HCT116 (cell line): ENCODE measurements around the gene SLC24A1. TPM values are rescaled to one million over a fixed set of nuclear protein-coding genes. Genes with fewer than 3 reads are reported as not detected.

Source experiments
- ATAC-seq: fragments of 200-7000 bp; cut with Tn5 transposase; 2 replicates; pipeline ENCODE4 v1.9.1; 2020; ENCODE audit warnings: mild to moderate bottlenecking, moderate library complexity
- BruUV-seq: library from RNA; stranded (reverse); fragments of 400-500 nt; replicated peaks from 2 replicates; lab custom pipeline; 2021; lab: Mats Ljungman, UMichigan
- CTCF ChIA-PET: fragments of 300-600 bp; sonication (Branson Sonifier 250); formaldehyde crosslinking; loops from one replicate; lab custom pipeline; 2021; ENCODE audit warnings: antibody characterized with exemption; lab: Charles Lee
- POLR2A ChIA-PET: fragments of 300-600, 350-600 bp; sonication (Branson Sonifier 250); formaldehyde crosslinking; loops from one replicate; lab custom pipeline; 2021; ENCODE audit warnings: antibody characterized with exemption; lab: Charles Lee
- RAD21 ChIA-PET, 2 experiments: fragments of 300-600 bp; sonication (Branson Sonifier 250); formaldehyde crosslinking; loops; one replicate each; lab custom pipeline; 2023; ENCODE audit warnings: low total read pairs in 2 of 2; ENCODE audit not compliant: uncharacterized antibody in 2 of 2, unreplicated experiment in 2 of 2, low non-redundant PET in 1 of 2; lab: Charles Lee
- DNase-seq: peaks from one replicate; pipeline ENCODE4 v3.0.0-alpha.2; 2010; ENCODE audit warnings: low read depth, low spot score
- H2AFZ ChIP-seq: fragments of 200-600 bp; shearing (Covaris generic), sonication (generic); 2 replicates; pipeline ENCODE4 v1.6.1; 2017; ENCODE audit warnings: low read depth, mixed run types, mixed read lengths, antibody characterized with exemption, low read length; ENCODE audit not compliant: poor library complexity, severe bottlenecking
- H3K27ac ChIP-seq: 2 replicates; pipeline ENCODE4 v1.5.1; 2012; ENCODE audit warnings: low read depth, low read length
- H3K27me3 ChIP-seq: fragments of 200-600 bp; sonication (generic); 2 replicates; pipeline ENCODE4 v1.6.1; 2016; ENCODE audit warnings: mixed run types, low read length, mixed read lengths; ENCODE audit not compliant: insufficient read depth
- H3K36me3 ChIP-seq, 2 experiments: fragments of 200-500 bp in 1 of 2; fragments of 200-600 bp in 1 of 2; sonication (Bioruptor generic) in 1 of 2; sonication (generic) in 1 of 2; 2 replicates each; pipeline versions ENCODE4 v1.5.1 to v1.6.1; 2014 to 2016; ENCODE audit warnings: low read length in 2 of 2, inconsistent platforms in 1 of 2, mixed read lengths in 1 of 2, mixed run types in 1 of 2; ENCODE audit not compliant: insufficient read depth in 2 of 2, control insufficient read depth in 1 of 2
- H3K4me1 ChIP-seq, 2 experiments: fragments of 200-600 bp in 1 of 2; sonication (generic) in 1 of 2; 2 replicates each; pipeline versions ENCODE4 v1.5.1 to v1.6.1; 2012 to 2017; ENCODE audit warnings: low read length in 2 of 2, inconsistent platforms in 1 of 2, mild to moderate bottlenecking in 1 of 2, mixed read lengths in 1 of 2, mixed run types in 1 of 2, moderate library complexity in 1 of 2; ENCODE audit not compliant: insufficient read depth in 2 of 2, control insufficient read depth in 1 of 2
- H3K4me2 ChIP-seq: fragments of 200-600 bp; sonication (generic); 2 replicates; pipeline ENCODE4 v1.6.1; 2017; ENCODE audit warnings: mixed run types, low read length, mixed read lengths
- H3K4me3 ChIP-seq, 2 experiments: fragments of 200-600 bp in 1 of 2; sonication (generic) in 1 of 2; replicated peaks in 1 of 2; 2 replicates each; pipeline ENCODE4 v1.5.1; 2011 to 2016; ENCODE audit warnings: low read length in 2 of 2, control low read depth in 1 of 2, low read depth in 1 of 2, mild to moderate bottlenecking in 1 of 2, mixed read lengths in 1 of 2, mixed run types in 1 of 2
- H3K79me2 ChIP-seq: fragments of 200-600 bp; sonication (generic); 2 replicates; pipeline ENCODE4 v1.6.1; 2017; ENCODE audit warnings: mild to moderate bottlenecking, mixed run types, low read length, moderate library complexity, mixed read lengths; ENCODE audit not compliant: insufficient read depth
- H3K9ac ChIP-seq: fragments of 200-600 bp; sonication (generic); 2 replicates; pipeline ENCODE4 v1.6.1; 2016; ENCODE audit warnings: low read length, mixed read lengths
- H3K9me2 ChIP-seq: fragments of 200-600 bp; sonication (generic), shearing (Covaris generic); 2 replicates; pipeline ENCODE4 v1.6.1; 2017; ENCODE audit warnings: mixed run types, mild to moderate bottlenecking, moderate library complexity; ENCODE audit not compliant: insufficient read depth
- H3K9me3 ChIP-seq, 2 experiments: fragments of 200-500 bp in 1 of 2; fragments of 200-600 bp in 1 of 2; sonication (Bioruptor generic) in 1 of 2; sonication (generic) in 1 of 2; 2 replicates each; pipeline ENCODE4 v1.6.1; 2014 to 2017; ENCODE audit warnings: low read length in 2 of 2, mixed read lengths in 2 of 2, inconsistent platforms in 1 of 2, low read depth in 1 of 2, mild to moderate bottlenecking in 1 of 2, mixed run types in 1 of 2, moderate library complexity in 1 of 2; ENCODE audit not compliant: control insufficient read depth in 1 of 2, insufficient read depth in 1 of 2
- H4K20me1 ChIP-seq: fragments of 200-600 bp; sonication (generic), shearing (Covaris generic); 2 replicates; pipeline ENCODE4 v1.6.1; 2017; ENCODE audit warnings: mixed run types, mild to moderate bottlenecking, moderate library complexity; ENCODE audit not compliant: insufficient read depth
- CBX3 ChIP-seq: IDR thresholded peaks from 2 replicates; pipeline ENCODE4 v1.6.1; 2012; ENCODE audit warnings: low read depth
- intact Hi-C: fragments of 100-400 bp; cut with micrococcal nuclease; formaldehyde crosslinking; loops from 2 replicates; pipeline ENCODE4 v1.10.0; 2022
- total RNA-seq: library from RNA; stranded (reverse); gene quantifications from one replicate; pipeline ENCODE4 v1.2.1, GENCODE V29; 2021; ENCODE audit not compliant: unreplicated experiment
- TF ChIP-seq, protein P1 (sequence below), 3 experiments: fragments of 200-600 bp in 1 of 3; sonication (generic) in 1 of 3; IDR thresholded peaks in 2 of 3; conservative IDR thresholded peaks in 1 of 3; 2 replicates each; pipeline ENCODE4 v1.5.1; 2012 to 2017; ENCODE audit warnings: low read depth in 2 of 3, low read length in 2 of 3, antibody characterized with exemption in 1 of 3, borderline replicate concordance in 1 of 3, control low read depth in 1 of 3, mild to moderate bottlenecking in 1 of 3, mixed read lengths in 1 of 3, mixed run types in 1 of 3, moderate library complexity in 1 of 3; ENCODE audit not compliant: insufficient read depth in 1 of 3
- TF ChIP-seq, protein P2 (sequence below): IDR thresholded peaks from 2 replicates; pipeline ENCODE4 v1.6.1; 2012; ENCODE audit warnings: low read depth

Gene SLC24A1
- total RNA-seq, 1 experiment from 2014 or later, result 15.9 TPM

DNA sequence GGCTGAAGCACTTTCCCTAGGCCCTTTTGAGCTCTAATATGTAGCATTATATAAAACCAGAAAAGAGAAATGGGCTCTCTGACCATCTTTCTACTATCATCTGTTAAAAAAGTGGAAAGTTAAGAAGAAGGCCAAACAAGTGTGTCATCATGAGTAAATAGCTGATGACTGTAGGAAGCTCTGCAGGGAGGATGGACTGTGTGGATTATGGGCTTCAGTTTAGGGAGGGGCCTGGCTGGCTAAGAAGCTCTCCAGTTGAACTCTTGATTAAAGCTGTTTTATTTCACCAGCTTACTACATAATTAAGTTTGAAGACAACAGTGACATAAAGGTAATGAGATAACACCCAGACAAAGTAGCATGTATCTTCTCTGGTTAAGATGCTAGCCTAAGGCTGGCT lies 41.5 kb upstream of the SLC24A1 start:
- Histone ChIP-seq H3K4me1 (no peaks in the 10 kb centered on the region), H3K9me3 (no peaks in the 10 kb centered on the region), H3K9me2 (no peaks in the 10 kb centered on the region), H3K27me3 (no peaks in the 10 kb centered on the region), H4K20me1 (no peaks in the 10 kb centered on the region), H2AFZ (no peak overlapping the region), H3K27ac (no peak overlapping the region)
- POLR2A ChIA-PET, result no interaction called here
- no peak for DNase-seq
- RAD21 ChIA-PET, result interaction anchor here in 1 of 2 experiments (0.6 kb wide), 1 partner anchor 63 kb away, joined by 4 read pairs; no protein-coding TSS in a partner anchor
- intact Hi-C loops, result no loop called here
- no TSS peak for BruUV-seq
- TF ChIP-seq, protein P1, sequence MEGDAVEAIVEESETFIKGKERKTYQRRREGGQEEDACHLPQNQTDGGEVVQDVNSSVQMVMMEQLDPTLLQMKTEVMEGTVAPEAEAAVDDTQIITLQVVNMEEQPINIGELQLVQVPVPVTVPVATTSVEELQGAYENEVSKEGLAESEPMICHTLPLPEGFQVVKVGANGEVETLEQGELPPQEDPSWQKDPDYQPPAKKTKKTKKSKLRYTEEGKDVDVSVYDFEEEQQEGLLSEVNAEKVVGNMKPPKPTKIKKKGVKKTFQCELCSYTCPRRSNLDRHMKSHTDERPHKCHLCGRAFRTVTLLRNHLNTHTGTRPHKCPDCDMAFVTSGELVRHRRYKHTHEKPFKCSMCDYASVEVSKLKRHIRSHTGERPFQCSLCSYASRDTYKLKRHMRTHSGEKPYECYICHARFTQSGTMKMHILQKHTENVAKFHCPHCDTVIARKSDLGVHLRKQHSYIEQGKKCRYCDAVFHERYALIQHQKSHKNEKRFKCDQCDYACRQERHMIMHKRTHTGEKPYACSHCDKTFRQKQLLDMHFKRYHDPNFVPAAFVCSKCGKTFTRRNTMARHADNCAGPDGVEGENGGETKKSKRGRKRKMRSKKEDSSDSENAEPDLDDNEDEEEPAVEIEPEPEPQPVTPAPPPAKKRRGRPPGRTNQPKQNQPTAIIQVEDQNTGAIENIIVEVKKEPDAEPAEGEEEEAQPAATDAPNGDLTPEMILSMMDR (IDR thresholded peaks at IDR 0.05 in 2 of 3, conservative IDR thresholded peaks at IDR 0.05 in 1 of 3; ENCODE audit: borderline replicate concordance in 1 of 3, insufficient read depth in 1 of 3, low read depth in 2 of 3, low read length in 2 of 3), result no peak
- TF ChIP-seq, protein P2, sequence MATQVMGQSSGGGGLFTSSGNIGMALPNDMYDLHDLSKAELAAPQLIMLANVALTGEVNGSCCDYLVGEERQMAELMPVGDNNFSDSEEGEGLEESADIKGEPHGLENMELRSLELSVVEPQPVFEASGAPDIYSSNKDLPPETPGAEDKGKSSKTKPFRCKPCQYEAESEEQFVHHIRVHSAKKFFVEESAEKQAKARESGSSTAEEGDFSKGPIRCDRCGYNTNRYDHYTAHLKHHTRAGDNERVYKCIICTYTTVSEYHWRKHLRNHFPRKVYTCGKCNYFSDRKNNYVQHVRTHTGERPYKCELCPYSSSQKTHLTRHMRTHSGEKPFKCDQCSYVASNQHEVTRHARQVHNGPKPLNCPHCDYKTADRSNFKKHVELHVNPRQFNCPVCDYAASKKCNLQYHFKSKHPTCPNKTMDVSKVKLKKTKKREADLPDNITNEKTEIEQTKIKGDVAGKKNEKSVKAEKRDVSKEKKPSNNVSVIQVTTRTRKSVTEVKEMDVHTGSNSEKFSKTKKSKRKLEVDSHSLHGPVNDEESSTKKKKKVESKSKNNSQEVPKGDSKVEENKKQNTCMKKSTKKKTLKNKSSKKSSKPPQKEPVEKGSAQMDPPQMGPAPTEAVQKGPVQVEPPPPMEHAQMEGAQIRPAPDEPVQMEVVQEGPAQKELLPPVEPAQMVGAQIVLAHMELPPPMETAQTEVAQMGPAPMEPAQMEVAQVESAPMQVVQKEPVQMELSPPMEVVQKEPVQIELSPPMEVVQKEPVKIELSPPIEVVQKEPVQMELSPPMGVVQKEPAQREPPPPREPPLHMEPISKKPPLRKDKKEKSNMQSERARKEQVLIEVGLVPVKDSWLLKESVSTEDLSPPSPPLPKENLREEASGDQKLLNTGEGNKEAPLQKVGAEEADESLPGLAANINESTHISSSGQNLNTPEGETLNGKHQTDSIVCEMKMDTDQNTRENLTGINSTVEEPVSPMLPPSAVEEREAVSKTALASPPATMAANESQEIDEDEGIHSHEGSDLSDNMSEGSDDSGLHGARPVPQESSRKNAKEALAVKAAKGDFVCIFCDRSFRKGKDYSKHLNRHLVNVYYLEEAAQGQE, result no peak
- TF ChIP-seq CBX3, result no peak
- TF ChIP-seq, all 23 proteins: peak for 0
- Histone ChIP-seq H3K9ac (no peak overlapping the region), H3K79me2 (no peaks in the 10 kb centered on the region), H3K4me2 (no peak overlapping the region), H3K36me3 (peaks cover 27 to 52% of the 10 kb centered on the region in 2 experiments), H3K4me3 (no peak overlapping the region)
- no peak for ATAC-seq
- CTCF ChIA-PET, result no interaction called here
